HuH-7.5 (cell line): ENCODE data around the gene PHKG1.
"Not testable (repeated sequence)": the region's sequence is repeated elsewhere in the genome, so short reads cannot be mapped to it uniquely, and the experiment has no call there.

ENCODE experiments used
- DNase-seq: peaks from one replicate; pipeline ENCODE4 v3.0.0; 2011; ENCODE audit warnings: low spot score

Gene PHKG1

DNA sequence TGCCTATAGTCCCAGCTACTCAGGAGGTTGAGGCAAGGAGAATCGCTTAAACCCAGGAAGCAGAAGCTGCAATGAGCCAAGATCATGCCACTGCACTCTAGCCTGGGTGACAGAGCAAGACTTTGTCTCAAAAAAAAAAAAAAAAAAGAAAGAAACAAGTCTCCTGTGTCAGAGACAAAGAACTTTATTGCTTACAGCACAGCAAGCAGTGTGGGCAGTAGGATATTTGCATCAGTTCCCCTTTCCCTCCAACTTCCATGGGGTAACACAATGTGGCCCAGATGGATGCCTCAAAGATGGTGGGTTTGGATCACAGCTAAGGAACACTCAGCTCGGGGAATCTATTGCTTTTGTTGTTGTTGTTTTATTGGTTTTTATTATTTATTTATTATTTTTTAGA lies 47.0 kb downstream of the PHKG1 start:
- not testable (repeated sequence) for DNase-seq

DNA sequence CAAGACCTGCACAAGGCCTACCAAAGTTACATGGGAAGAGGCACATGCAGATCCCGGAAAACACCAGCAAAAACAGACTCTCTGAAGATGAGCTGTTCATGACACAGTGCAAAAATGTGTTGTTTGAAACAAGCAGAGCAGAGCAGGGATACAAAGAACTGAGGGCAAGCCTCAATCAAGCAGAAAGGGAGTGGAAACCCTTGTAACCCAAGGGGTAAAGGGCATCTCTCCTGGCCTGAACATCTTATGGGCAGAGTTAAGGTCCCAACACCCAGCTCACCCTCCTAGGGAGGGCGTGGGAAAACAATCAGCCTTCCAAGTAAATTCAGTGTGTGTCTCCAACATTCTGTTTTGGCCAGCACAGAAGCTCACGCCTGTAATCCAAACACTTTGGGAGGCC lies 52.0 kb downstream of the PHKG1 start:
- no peak for DNase-seq

DNA sequence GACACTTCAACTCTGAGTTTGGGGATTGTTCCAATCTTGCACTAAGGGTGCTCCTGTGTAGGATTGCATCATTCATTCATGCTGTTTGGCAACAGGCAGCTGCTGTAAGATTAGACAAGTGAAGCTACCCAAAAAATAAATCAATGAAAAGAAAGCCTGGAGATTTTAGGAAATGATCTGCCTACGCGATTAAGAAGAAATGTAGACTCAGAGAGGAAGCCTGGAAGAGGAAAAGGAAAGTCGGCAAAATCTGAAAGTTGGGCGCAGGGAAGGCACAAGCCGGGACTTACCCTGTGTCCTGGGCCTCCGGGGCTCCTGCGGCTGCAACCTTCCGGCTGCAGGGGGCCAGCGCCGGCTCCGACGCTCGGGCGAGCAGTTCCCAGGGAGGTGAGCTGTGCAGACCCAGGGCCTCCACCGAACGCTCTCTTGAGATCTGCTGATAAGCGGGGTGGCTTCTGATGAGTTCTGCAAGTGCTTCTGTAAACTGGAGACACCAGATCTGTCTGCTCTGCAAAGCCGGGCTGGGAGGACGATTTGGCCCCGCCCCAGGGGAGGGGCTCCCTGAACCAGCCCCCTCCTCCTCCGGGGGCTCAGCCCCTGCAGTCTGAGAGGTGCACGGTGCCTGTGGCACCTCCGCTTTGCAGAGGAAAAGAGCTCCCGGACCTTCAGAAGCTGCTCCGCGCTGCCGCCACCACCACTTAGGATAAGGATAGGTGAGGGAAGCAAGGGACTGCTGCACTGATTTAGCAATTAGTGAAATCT lies 58.9 kb downstream of the PHKG1 start:
- peak; percentile 81 for DNase-seq

DNA sequence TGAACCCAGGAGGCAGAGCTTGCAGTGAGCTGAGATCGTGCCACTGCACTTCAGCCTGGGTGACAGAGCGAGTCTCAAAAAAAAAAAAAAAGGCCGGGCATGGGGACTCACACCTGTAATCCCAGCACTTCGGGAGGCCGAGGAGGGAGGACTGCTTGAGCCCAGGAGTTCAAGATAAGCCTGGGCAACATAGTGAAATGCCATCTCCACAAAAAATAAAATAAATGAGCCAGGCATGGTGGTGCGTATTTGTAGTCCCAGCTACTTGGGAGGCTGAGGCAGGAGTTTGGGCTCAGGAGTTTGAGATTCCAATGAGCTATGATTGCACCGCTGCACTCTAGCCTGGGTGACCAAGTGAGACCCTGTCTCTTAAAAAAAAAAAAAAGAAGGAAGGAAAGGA lies 60.2 kb downstream of the PHKG1 start:
- DNase-seq = not testable (repeated sequence)

DNA sequence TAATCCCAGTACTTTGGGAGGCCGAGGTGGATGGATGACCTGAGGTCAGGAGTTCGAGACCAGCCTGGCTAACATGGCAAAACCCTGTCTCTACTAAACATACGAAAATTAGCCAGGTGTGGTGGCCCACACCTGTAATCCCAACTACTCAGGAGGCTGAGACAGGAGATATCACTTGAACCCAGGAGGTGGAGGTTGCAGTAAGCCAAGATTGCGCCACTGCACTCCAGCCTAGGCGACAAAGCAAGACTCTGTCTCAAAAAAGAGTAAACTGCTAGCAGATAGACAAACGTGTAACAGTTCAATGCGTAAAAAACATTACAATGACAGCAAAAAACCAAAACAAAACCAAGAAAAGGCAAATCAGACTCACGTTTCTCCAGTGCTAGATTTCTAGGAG lies 61.2 kb downstream of the PHKG1 start:
- DNase-seq = not testable (repeated sequence)

DNA sequence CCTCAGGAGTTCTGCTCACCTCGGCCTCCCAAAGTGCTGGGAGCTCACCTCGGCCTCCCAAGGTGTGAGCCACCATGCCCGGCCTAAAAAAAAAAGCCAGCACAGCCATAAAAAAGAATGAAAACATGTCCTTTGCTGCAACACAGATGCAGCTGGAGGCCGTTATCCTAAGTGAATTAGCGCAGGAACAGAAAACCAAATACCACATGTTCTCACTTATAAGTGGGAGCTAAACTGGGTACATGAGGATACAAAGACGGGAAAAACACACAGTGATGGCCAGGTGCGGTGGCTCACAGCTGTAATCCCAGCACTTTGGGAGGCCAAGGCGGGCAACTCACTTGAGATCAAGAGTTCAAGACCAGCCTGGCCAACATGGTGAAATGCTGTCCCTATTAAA lies 62.4 kb downstream of the PHKG1 start:
- no peak for DNase-seq
